Peyer's patch (tissue), 4 donors: ENCODE measurements around the gene VSIR.

Experiments
- POLR2A ChIP-seq, 2 donors: fragments of 450-650 bp; IDR thresholded peaks; one replicate each; pipeline ENCODE4 v1.5.1; 2017; ENCODE audit warnings: antibody characterized with exemption in 2 of 2, mild to moderate bottlenecking in 2 of 2, moderate library complexity in 2 of 2
- TF ChIP-seq, protein P1 (sequence below), 6 experiments: fragments of 450-650 bp in 4 of 6; fragments of 200-600 bp in 2 of 6; sonication (generic) in 1 of 6; IDR thresholded peaks; one replicate each; pipeline ENCODE4 v1.5.1; 2017 to 2019; ENCODE audit warnings: antibody characterized with exemption in 6 of 6, mild to moderate bottlenecking in 3 of 6, moderate library complexity in 1 of 6

DNA sequence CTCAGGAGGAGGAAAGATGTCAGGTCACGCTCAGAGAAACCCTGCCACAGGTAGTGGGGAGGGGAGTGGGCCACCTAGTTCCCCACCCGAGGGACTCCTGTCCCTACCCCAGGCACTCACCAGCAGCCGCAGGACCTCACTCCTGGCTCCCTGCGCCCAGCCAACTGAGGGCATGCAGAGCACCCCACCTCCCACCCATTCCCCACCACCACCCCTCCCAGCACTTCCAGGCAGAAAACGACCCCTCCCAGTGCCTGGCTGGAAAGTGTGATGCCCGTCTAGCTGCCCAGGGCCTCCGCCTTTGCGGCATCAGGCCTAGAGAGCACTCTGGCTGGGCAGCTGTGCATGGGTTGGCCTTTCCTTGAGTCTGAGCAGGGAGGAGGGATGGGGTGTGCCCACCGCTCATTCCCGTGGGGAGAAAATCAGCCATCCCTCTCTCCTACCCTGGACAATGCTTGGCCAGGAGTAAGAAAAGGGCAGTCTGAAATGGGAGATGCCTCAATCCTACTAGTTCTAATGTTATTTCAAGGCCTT lies 55.1 kb downstream of the VSIR start:
- TF ChIP-seq, protein P1, sequence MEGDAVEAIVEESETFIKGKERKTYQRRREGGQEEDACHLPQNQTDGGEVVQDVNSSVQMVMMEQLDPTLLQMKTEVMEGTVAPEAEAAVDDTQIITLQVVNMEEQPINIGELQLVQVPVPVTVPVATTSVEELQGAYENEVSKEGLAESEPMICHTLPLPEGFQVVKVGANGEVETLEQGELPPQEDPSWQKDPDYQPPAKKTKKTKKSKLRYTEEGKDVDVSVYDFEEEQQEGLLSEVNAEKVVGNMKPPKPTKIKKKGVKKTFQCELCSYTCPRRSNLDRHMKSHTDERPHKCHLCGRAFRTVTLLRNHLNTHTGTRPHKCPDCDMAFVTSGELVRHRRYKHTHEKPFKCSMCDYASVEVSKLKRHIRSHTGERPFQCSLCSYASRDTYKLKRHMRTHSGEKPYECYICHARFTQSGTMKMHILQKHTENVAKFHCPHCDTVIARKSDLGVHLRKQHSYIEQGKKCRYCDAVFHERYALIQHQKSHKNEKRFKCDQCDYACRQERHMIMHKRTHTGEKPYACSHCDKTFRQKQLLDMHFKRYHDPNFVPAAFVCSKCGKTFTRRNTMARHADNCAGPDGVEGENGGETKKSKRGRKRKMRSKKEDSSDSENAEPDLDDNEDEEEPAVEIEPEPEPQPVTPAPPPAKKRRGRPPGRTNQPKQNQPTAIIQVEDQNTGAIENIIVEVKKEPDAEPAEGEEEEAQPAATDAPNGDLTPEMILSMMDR (IDR thresholded peaks at IDR 0.05): no peak
- TF ChIP-seq POLR2A (IDR thresholded peaks at IDR 0.05): no peak
